HepG2 (cell line): ENCODE data around the gene IRF2. TPM values are rescaled to one million over a fixed set of nuclear protein-coding genes. Genes with fewer than 3 reads are reported as not detected.

Experiments
- AGO1 ChIP-seq: fragments of 200-400 bp; formaldehyde crosslinking; IDR thresholded peaks from 2 replicates; pipeline ENCODE4 v1.6.1; 2017; ENCODE audit warnings: mild to moderate bottlenecking, low read depth, low read length, moderate library complexity; ENCODE audit not compliant: poor library complexity, severe bottlenecking
- ATAD3A ChIP-seq: sonication (generic); formaldehyde crosslinking; IDR thresholded peaks from 2 replicates; pipeline ENCODE4 v1.4.0; 2020; ENCODE audit warnings: missing genetic modification reagents
- CHD4 ChIP-seq: fragments of 200-600 bp; sonication (generic); IDR thresholded peaks from 2 replicates; pipeline ENCODE4 v1.7.0; 2017; ENCODE audit warnings: mild to moderate bottlenecking, low read length, borderline replicate concordance
- ELF3 ChIP-seq: IDR thresholded peaks from 2 replicates; pipeline ENCODE4 v1.6.1; 2016; ENCODE audit warnings: missing genetic modification reagents, missing compliant biosample characterization
- FOXK1 ChIP-seq: sonication (generic); formaldehyde crosslinking; IDR thresholded peaks from 2 replicates; pipeline ENCODE4 v1.4.0; 2020; ENCODE audit warnings: low read depth, missing genetic modification reagents, borderline replicate concordance
- GPN1 ChIP-seq: sonication (generic); formaldehyde crosslinking; IDR thresholded peaks from 2 replicates; pipeline ENCODE4 v1.5.1; 2020; ENCODE audit warnings: missing genetic modification reagents, borderline replicate concordance
- HNF4G ChIP-seq, 2 experiments: sonication (generic) in 1 of 2; formaldehyde crosslinking in 1 of 2; IDR thresholded peaks; 2 replicates each; pipeline versions ENCODE4 v1.4.0 to v1.6.1; 2011 to 2020; ENCODE audit warnings: borderline replicate concordance in 2 of 2, low read depth in 2 of 2, mild to moderate bottlenecking in 2 of 2, low read length in 1 of 2, missing genetic modification reagents in 1 of 2, moderate library complexity in 1 of 2
- ISX ChIP-seq: sonication (generic); formaldehyde crosslinking; conservative IDR thresholded peaks from 2 replicates; pipeline ENCODE4 v1.5.0; 2020; ENCODE audit warnings: missing genetic modification reagents
- LBX2 ChIP-seq: sonication (generic); formaldehyde crosslinking; IDR thresholded peaks from 2 replicates; pipeline ENCODE4 v1.5.0; 2020; ENCODE audit warnings: missing genetic modification reagents, mild to moderate bottlenecking, borderline replicate concordance
- NR1H2 ChIP-seq: sonication (generic); formaldehyde crosslinking; IDR thresholded peaks from 2 replicates; pipeline ENCODE4 v1.8.1; 2022; ENCODE audit warnings: low read depth, missing genetic modification reagents, borderline replicate concordance
- NRL ChIP-seq: sonication (generic); formaldehyde crosslinking; IDR thresholded peaks from 2 replicates; pipeline ENCODE4 v1.5.0; 2020; ENCODE audit warnings: missing genetic modification reagents, mild to moderate bottlenecking, moderate library complexity, borderline replicate concordance
- PAXIP1 ChIP-seq: sonication (generic); formaldehyde crosslinking; conservative IDR thresholded peaks from 2 replicates; pipeline ENCODE4 v1.4.0; 2020; ENCODE audit warnings: mild to moderate bottlenecking, missing genetic modification reagents, moderate library complexity
- RARA ChIP-seq: IDR thresholded peaks from 2 replicates; pipeline ENCODE4 v1.6.1; 2016; ENCODE audit warnings: missing genetic modification reagents, missing compliant biosample characterization
- SIX1 ChIP-seq: sonication (generic); formaldehyde crosslinking; IDR thresholded peaks from 2 replicates; pipeline ENCODE4 v1.4.0; 2020; ENCODE audit warnings: missing genetic modification reagents, borderline replicate concordance
- SRF ChIP-seq: IDR thresholded peaks from 2 replicates; pipeline ENCODE4 v1.6.1; 2011; ENCODE audit warnings: mild to moderate bottlenecking, low read depth, low read length, moderate library complexity
- TFDP1 ChIP-seq: IDR thresholded peaks from 2 replicates; pipeline ENCODE4 v1.6.1; 2016; ENCODE audit warnings: missing compliant biosample characterization, missing genetic modification reagents, borderline replicate concordance
- U2AF2 ChIP-seq: fragments of 200-400 bp; formaldehyde crosslinking; IDR thresholded peaks from 2 replicates; pipeline ENCODE4 v1.6.1; 2017; ENCODE audit warnings: low read depth, mild to moderate bottlenecking, low read length
- ZNF3 ChIP-seq: IDR thresholded peaks from 2 replicates; pipeline ENCODE4 v1.7.0; 2017; ENCODE audit warnings: inconsistent platforms
- ZNF562 ChIP-seq: sonication (generic); formaldehyde crosslinking; IDR thresholded peaks from 2 replicates; pipeline ENCODE4 v1.8.0; 2022; ENCODE audit warnings: missing genetic modification reagents, borderline replicate concordance
- ZNF607 ChIP-seq: sonication (generic); formaldehyde crosslinking; IDR thresholded peaks from 2 replicates; pipeline ENCODE4 v1.5.1; 2020; ENCODE audit warnings: missing genetic modification reagents, mild to moderate bottlenecking, borderline replicate concordance
- ZNF674 ChIP-seq: sonication (generic); formaldehyde crosslinking; IDR thresholded peaks from 2 replicates; pipeline ENCODE4 v1.5.0; 2020; ENCODE audit warnings: low read depth, mild to moderate bottlenecking, missing genetic modification reagents
- ZNF746 ChIP-seq: sonication (generic); formaldehyde crosslinking; IDR thresholded peaks from 2 replicates; pipeline ENCODE4 v1.8.0; 2022; ENCODE audit warnings: mild to moderate bottlenecking, missing genetic modification reagents
- ZNF749 ChIP-seq: sonication (generic); formaldehyde crosslinking; IDR thresholded peaks from 2 replicates; pipeline ENCODE4 v1.8.0; 2022; ENCODE audit warnings: mild to moderate bottlenecking, missing genetic modification reagents, moderate library complexity, borderline replicate concordance
- polyA plus RNA-seq, 8 experiments: library from polyadenylated mRNA; depleted of rRNA in 3 of 8; stranded (reverse) in 7 of 8; unstranded in 1 of 8; fragments of >200 nt; fragmentation: Illumina TruSeq in 4 of 8; extraction: Trizol in 4 of 8; gene quantifications; 2 replicates each; pipeline versions ENCODE4 v1.2.1 to v1.2.3, GENCODE V29; 2011 to 2016; ENCODE audit warnings: low read depth in 4 of 8, missing spikeins in 1 of 8, mixed read lengths in 1 of 8; ENCODE audit not compliant: insufficient read depth in 1 of 8
- total RNA-seq, 5 experiments: library from RNA; depleted of rRNA; stranded (reverse); fragments of >200 nt; fragmentation: Illumina TruSeq; extraction: Trizol; gene quantifications; 2 replicates each; pipeline ENCODE4 v1.2.3, GENCODE V29; 2016; ENCODE audit warnings: low read depth in 1 of 5

Gene IRF2
- total and polyA plus RNA-seq, 2 of the 13 experiments (the other 11 are each of a cell fraction or from before 2014, with no cell fraction given): 15.5 to 28.8 TPM

- peak; percentile 97 for TF ChIP-seq PAXIP1 (CRISPR knock-in tag)
- peak; percentile 23; the same call in 1 of the 2 replicates for TF ChIP-seq NR1H2 (CRISPR knock-in tag)
- no peak for TF ChIP-seq CHD4
- TF ChIP-seq ZNF749 (CRISPR knock-in tag): no peak
- peak; percentile 69; the same call in 1 of the 2 replicates for TF ChIP-seq ZNF3
- no peak for TF ChIP-seq ISX (CRISPR knock-in tag)
- TF ChIP-seq GPN1 (CRISPR knock-in tag): no peak
- peak; percentile 96 for TF ChIP-seq SIX1 (CRISPR knock-in tag)
- peak; percentile 86; the same call in 1 of the 2 replicates for TF ChIP-seq ZNF746 (CRISPR knock-in tag)
- no peak; the same call in 1 of the 2 replicates for TF ChIP-seq FOXK1 (CRISPR knock-in tag)
- peak; percentile 81 for TF ChIP-seq HNF4G (IDR thresholded peaks at IDR 0.05; ENCODE audit: borderline replicate concordance, low read depth, low read length)
- peak; percentile 91; the same call in 1 of the 2 replicates for TF ChIP-seq HNF4G (CRISPR knock-in tag; IDR thresholded peaks at IDR 0.05; ENCODE audit: borderline replicate concordance, low read depth)
- peak; percentile 73; the same call in 1 of the 2 replicates for TF ChIP-seq ZNF607 (CRISPR knock-in tag)
- TF ChIP-seq NRL (CRISPR knock-in tag): no peak
- peak; percentile 70; the same call in 1 of the 2 replicates for TF ChIP-seq TFDP1 (CRISPR knock-in tag)
- TF ChIP-seq LBX2 (CRISPR knock-in tag): no peak
- TF ChIP-seq RARA (CRISPR knock-in tag): peak; percentile 74
- TF ChIP-seq ATAD3A (CRISPR knock-in tag): no peak
- TF ChIP-seq ZNF562: no peak
- TF ChIP-seq SRF: no peak
- TF ChIP-seq ZNF674 (CRISPR knock-in tag): no peak
- TF ChIP-seq U2AF2: no peak
- peak; percentile 38; the same call in 1 of the 2 replicates for TF ChIP-seq ELF3
- no peak for TF ChIP-seq AGO1
Measured at GRCh38 chr4:184348311-184349233, 125.8 kb downstream of the IRF2 start (continued).
